Parathyroid adenoma (tissue), 2 donors: ENCODE measurements around the gene WNT9A.
"Not testable (repeated sequence)": the region's sequence is repeated elsewhere in the genome, so short reads cannot be mapped to it uniquely, and the experiment has no call there.

ENCODE experiments used
- H2AFZ ChIP-seq: fragments of 300-600 bp; sonication (generic); one replicate; pipeline ENCODE4 v1.7.0; 2017; ENCODE audit warnings: antibody characterized with exemption, mild to moderate bottlenecking
- H3K27ac ChIP-seq: fragments of 300-600 bp; sonication (generic); one replicate; pipeline ENCODE4 v1.7.0; 2017
- H3K27me3 ChIP-seq: fragments of 300-600 bp; sonication (generic); one replicate; pipeline ENCODE4 v1.7.0; 2017; ENCODE audit warnings: low read length; ENCODE audit not compliant: control insufficient read depth, insufficient read depth
- H3K36me3 ChIP-seq: fragments of 300-600 bp; sonication (generic); one replicate; pipeline ENCODE4 v1.7.0; 2017; ENCODE audit warnings: low read length; ENCODE audit not compliant: control insufficient read depth, insufficient read depth
- H3K4me1 ChIP-seq: fragments of 300-600 bp; sonication (generic); one replicate; pipeline ENCODE4 v1.7.0; 2017; ENCODE audit warnings: control low read depth
- H3K4me2 ChIP-seq: fragments of 300-600 bp; sonication (generic); one replicate; pipeline ENCODE4 v1.7.0; 2017; ENCODE audit warnings: low read length
- H3K4me3 ChIP-seq: fragments of 300-600 bp; sonication (generic); one replicate; pipeline ENCODE4 v1.7.0; 2017; ENCODE audit warnings: low read depth, low read length
- H3K79me2 ChIP-seq: fragments of 300-600 bp; sonication (generic); one replicate; pipeline ENCODE4 v1.7.0; 2017; ENCODE audit warnings: control low read depth
- H3K9ac ChIP-seq: fragments of 300-600 bp; sonication (generic); one replicate; pipeline ENCODE4 v1.7.0; 2017; ENCODE audit warnings: mild to moderate bottlenecking
- H3K9me3 ChIP-seq: fragments of 300-600 bp; sonication (generic); one replicate; pipeline ENCODE4 v1.7.0; 2017; ENCODE audit warnings: low read length; ENCODE audit not compliant: control insufficient read depth
- CTCF ChIP-seq: fragments of 300-600 bp; sonication (generic); IDR thresholded peaks from one replicate; pipeline ENCODE4 v1.7.0; 2017; ENCODE audit warnings: antibody characterized with exemption, mild to moderate bottlenecking
- donor health status: primary hyperparathyroidism.

The WNT9A gene

GRCh38 chr1:227947676-227948492 lies at the start of gene WNT9A:
Gene WNT9A, minus strand, starts transcription at chr1:227947932. Its CDS starts 45 bp downstream, at chr1:227947887.
- TF ChIP-seq CTCF = no peak
- Histone ChIP-seq H3K27me3 (no peaks in the 10 kb centered on the region), H3K36me3 (no peaks in the 10 kb centered on the region), H3K4me2 (peak within 1 kb of the TSS; percentile 91), H3K79me2 (peaks cover 15% of the 10 kb centered on the region), H3K9me3 (no peaks in the 10 kb centered on the region), H3K27ac (peak within 1 kb of the TSS; percentile 53), H3K4me3 (peak within 1 kb of the TSS; percentile 60), H3K9ac (no peak within 1 kb of the TSS), H2AFZ (peak within 1 kb of the TSS; percentile 70), H3K4me1 (peaks cover 7% of the 10 kb centered on the region)

- Histone ChIP-seq H3K4me3 (no peak overlapping the region), H3K36me3 (no peaks in the 10 kb centered on the region), H3K4me1 (no peaks in the 10 kb centered on the region), H3K9me3 (no peaks in the 10 kb centered on the region), H3K27ac (no peak overlapping the region), H3K4me2 (no peak overlapping the region), H3K79me2 (no peaks in the 10 kb centered on the region), H2AFZ (no peak overlapping the region), H3K9ac (no peak overlapping the region), H3K27me3 (no peaks in the 10 kb centered on the region)
- TF ChIP-seq CTCF = no peak
Measured at GRCh38 chr1:227996187-227996950, 48.6 kb upstream of the WNT9A start.

GRCh38 chr1:227994632-227995300 lies 47.0 kb upstream of the WNT9A start:
- Histone ChIP-seq H3K9ac (no peak overlapping the region), H3K27ac (no peak overlapping the region), H3K79me2 (no peaks in the 10 kb centered on the region), H3K36me3 (no peaks in the 10 kb centered on the region), H3K4me1 (no peaks in the 10 kb centered on the region), H3K4me2 (no peak overlapping the region), H3K27me3 (no peaks in the 10 kb centered on the region), H3K4me3 (no peak overlapping the region), H2AFZ (no peak overlapping the region), H3K9me3 (no peaks in the 10 kb centered on the region)
- TF ChIP-seq CTCF = no peak

- no peak overlapping the region for H3K9ac ChIP-seq
- H3K36me3 ChIP-seq = no peaks in the 10 kb centered on the region
- H3K4me2 ChIP-seq = no peak overlapping the region
- H3K4me1 ChIP-seq = no peaks in the 10 kb centered on the region
- H3K27ac ChIP-seq = no peak overlapping the region
- no peaks in the 10 kb centered on the region for H3K9me3 ChIP-seq
- no peaks in the 10 kb centered on the region for H3K79me2 ChIP-seq
- no peak overlapping the region for H2AFZ ChIP-seq
- no peak for TF ChIP-seq CTCF
- no peaks in the 10 kb centered on the region for H3K27me3 ChIP-seq
- no peak overlapping the region for H3K4me3 ChIP-seq
Measured at GRCh38 chr1:227987181-227987580, 39.4 kb upstream of the WNT9A start.

- H3K36me3 ChIP-seq, H3K4me1 ChIP-seq, H3K4me2 ChIP-seq, H3K9me3 ChIP-seq, H3K27ac ChIP-seq, H3K79me2 ChIP-seq, H3K4me3 ChIP-seq, H3K27me3 ChIP-seq, H2AFZ ChIP-seq, H3K9ac ChIP-seq: not testable (repeated sequence)
Measured at GRCh38 chr1:227975583-227976283, 28.0 kb upstream of the WNT9A start.

- H2AFZ ChIP-seq, H3K9ac ChIP-seq, H3K4me2 ChIP-seq, H3K4me1 ChIP-seq, H3K36me3 ChIP-seq, H3K27me3 ChIP-seq, H3K9me3 ChIP-seq, H3K4me3 ChIP-seq, H3K79me2 ChIP-seq, H3K27ac ChIP-seq: not testable (repeated sequence)
Measured at GRCh38 chr1:227973724-227974288, 26.1 kb upstream of the WNT9A start.
